Measurements from ENCODE around the gene COL6A3. TPM values are rescaled to one million over a fixed set of nuclear protein-coding genes. Genes with fewer than 3 reads are reported as not detected.

The COL6A3 gene
- polyA plus RNA-seq, 2 of the 4 experiments (the other 2 are of a cell fraction) = 0.10 to 0.28 TPM

DNA sequence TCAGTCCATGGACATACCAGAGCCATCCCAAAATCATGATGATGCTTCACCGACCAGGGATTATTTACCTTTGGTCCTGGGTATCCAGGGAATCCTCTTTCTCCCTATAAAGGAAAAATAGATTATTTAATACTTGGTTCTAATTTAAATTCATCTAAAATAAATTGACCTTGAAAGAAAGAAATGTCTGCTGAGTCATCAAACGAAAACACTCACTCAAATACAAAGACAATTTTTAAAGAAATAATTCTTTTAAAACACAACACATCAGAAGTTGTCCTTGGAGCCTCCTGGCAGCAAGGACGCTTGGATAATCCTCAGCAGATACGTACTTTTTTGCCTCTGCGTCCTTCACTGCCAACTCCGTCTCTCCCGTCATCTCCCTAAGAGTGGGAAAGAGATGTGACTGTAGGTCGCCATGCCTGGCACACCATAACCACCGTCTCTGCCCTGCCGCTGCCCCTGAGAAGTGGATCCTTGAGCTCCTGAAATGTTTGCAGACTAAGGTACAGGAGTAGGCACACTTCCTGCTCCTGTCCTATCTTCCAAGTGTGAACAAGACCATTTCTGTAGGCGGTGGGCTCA is 65.6 kb downstream of the COL6A3 start:
- peak; percentile 58 for TF ChIP-seq MAFK (IDR thresholded peaks at IDR 0.05; ENCODE audit: partially characterized antibody)
- no peak for TF ChIP-seq CHD4 (IDR thresholded peaks at IDR 0.05; ENCODE audit: borderline replicate concordance)
- POLR2A ChIA-PET = no interaction called here

DNA sequence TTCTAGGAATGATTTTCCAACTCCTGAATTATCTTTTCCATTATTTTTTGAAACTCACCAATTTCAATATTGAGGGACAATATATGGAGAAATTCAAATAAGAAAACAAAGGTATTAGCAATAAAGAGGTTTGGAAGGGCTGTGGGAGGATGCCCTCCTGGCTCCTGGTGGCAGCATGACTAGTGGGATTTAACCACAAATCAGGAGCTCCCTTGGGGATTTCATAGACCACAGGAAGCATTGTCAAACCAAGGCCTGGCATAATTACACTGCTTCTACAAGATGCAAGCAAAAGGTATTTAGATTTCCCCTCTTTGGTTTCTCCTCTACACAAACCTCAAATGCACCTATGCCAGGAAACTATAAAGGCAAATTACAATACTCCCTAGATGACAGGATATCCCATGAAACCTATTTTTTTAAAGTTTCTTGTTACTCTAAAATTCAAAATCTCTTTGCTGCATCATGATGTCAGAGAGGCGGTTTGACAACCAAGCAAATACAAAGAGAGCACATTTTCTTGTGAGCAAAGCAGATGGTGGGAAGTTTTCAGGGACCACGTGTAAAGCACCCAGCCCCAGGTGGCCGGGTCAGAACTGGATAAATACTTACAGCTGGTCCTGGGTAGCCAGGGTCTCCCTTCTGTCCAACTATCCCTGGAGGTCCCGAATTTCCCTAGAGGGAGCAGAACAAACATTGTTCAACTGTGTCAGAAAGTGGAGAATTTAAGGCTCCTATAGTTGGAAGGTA is 67.9 kb downstream of the COL6A3 start:
- CTCF ChIA-PET = interaction anchor here (0.6 to 1.6 kb wide), 3 partner anchors 9 to 399 kb away, joined by 3 to 4 read pairs (median 3); no protein-coding TSS in a partner anchor
- H3K4me3 ChIP-seq = no peak overlapping the region
- H3K27ac ChIP-seq = no peak overlapping the region
- no peaks in the 10 kb centered on the region for H3K9me3 ChIP-seq
- no peak for FAIRE-seq
- no peak for TF ChIP-seq EHF (CRISPR knock-in tag; IDR thresholded peaks at IDR 0.05)
- TF ChIP-seq, protein P1, sequence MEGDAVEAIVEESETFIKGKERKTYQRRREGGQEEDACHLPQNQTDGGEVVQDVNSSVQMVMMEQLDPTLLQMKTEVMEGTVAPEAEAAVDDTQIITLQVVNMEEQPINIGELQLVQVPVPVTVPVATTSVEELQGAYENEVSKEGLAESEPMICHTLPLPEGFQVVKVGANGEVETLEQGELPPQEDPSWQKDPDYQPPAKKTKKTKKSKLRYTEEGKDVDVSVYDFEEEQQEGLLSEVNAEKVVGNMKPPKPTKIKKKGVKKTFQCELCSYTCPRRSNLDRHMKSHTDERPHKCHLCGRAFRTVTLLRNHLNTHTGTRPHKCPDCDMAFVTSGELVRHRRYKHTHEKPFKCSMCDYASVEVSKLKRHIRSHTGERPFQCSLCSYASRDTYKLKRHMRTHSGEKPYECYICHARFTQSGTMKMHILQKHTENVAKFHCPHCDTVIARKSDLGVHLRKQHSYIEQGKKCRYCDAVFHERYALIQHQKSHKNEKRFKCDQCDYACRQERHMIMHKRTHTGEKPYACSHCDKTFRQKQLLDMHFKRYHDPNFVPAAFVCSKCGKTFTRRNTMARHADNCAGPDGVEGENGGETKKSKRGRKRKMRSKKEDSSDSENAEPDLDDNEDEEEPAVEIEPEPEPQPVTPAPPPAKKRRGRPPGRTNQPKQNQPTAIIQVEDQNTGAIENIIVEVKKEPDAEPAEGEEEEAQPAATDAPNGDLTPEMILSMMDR (IDR thresholded peaks at IDR 0.05) = no peak
- no peak for TF ChIP-seq KDM5A (IDR thresholded peaks at IDR 0.05)
- TF ChIP-seq NPAS2 (CRISPR knock-in tag; IDR thresholded peaks at IDR 0.05; ENCODE audit: borderline replicate concordance) = no peak
- no peak for TF ChIP-seq NR3C1 (IDR thresholded peaks at IDR 0.05)
- TF ChIP-seq TFCP2L1 (CRISPR knock-in tag; IDR thresholded peaks at IDR 0.05) = no peak
- TF ChIP-seq, protein P2, sequence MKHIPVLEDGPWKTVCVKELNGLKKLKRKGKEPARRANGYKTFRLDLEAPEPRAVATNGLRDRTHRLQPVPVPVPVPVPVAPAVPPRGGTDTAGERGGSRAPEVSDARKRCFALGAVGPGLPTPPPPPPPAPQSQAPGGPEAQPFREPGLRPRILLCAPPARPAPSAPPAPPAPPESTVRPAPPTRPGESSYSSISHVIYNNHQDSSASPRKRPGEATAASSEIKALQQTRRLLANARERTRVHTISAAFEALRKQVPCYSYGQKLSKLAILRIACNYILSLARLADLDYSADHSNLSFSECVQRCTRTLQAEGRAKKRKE (CRISPR knock-in tag; IDR thresholded peaks at IDR 0.05; ENCODE audit: low read depth) = no peak
- TF ChIP-seq, protein P3, sequence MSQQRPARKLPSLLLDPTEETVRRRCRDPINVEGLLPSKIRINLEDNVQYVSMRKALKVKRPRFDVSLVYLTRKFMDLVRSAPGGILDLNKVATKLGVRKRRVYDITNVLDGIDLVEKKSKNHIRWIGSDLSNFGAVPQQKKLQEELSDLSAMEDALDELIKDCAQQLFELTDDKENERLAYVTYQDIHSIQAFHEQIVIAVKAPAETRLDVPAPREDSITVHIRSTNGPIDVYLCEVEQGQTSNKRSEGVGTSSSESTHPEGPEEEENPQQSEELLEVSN (IDR thresholded peaks at IDR 0.05; ENCODE audit: borderline replicate concordance, low read depth) = no peak
- no peak for TF ChIP-seq TP53 (CRISPR knock-in tag; IDR thresholded peaks at IDR 0.05)
- no peak for TF ChIP-seq HOXA7 (CRISPR knock-in tag; IDR thresholded peaks at IDR 0.05)
- TF ChIP-seq PHF8 (IDR thresholded peaks at IDR 0.05; ENCODE audit: borderline replicate concordance, low read depth) = no peak
- TF ChIP-seq, protein P4, sequence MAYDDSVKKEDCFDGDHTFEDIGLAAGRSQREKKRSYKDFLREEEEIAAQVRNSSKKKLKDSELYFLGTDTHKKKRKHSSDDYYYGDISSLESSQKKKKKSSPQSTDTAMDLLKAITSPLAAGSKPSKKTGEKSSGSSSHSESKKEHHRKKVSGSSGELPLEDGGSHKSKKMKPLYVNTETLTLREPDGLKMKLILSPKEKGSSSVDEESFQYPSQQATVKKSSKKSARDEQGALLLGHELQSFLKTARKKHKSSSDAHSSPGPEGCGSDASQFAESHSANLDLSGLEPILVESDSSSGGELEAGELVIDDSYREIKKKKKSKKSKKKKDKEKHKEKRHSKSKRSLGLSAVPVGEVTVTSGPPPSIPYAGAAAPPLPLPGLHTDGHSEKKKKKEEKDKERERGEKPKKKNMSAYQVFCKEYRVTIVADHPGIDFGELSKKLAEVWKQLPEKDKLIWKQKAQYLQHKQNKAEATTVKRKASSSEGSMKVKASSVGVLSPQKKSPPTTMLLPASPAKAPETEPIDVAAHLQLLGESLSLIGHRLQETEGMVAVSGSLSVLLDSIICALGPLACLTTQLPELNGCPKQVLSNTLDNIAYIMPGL (CRISPR knock-in tag; IDR thresholded peaks at IDR 0.05; ENCODE audit: borderline replicate concordance) = no peak
- TF ChIP-seq HDAC2 (IDR thresholded peaks at IDR 0.05) = no peak
- TF ChIP-seq RARB (CRISPR knock-in tag; IDR thresholded peaks at IDR 0.05) = no peak
- no peak for TF ChIP-seq ZNF302 (CRISPR knock-in tag; IDR thresholded peaks at IDR 0.05)
- no peak for TF ChIP-seq ZFP36 (IDR thresholded peaks at IDR 0.05; ENCODE audit: borderline replicate concordance, partially characterized antibody)
- no peak for TF ChIP-seq CEBPB (IDR thresholded peaks at IDR 0.05)
- TF ChIP-seq, protein P5, sequence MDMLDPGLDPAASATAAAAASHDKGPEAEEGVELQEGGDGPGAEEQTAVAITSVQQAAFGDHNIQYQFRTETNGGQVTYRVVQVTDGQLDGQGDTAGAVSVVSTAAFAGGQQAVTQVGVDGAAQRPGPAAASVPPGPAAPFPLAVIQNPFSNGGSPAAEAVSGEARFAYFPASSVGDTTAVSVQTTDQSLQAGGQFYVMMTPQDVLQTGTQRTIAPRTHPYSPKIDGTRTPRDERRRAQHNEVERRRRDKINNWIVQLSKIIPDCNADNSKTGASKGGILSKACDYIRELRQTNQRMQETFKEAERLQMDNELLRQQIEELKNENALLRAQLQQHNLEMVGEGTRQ (IDR thresholded peaks at IDR 0.05) = no peak
- TF ChIP-seq RCOR1 (IDR thresholded peaks at IDR 0.05; ENCODE audit: low read depth, low read length) = no peak
- WGBS (ENCODE audit: missing lambda C conversion rate) = 33% methylated on average over 4 of the region's 4 CpGs
- POLR2A ChIA-PET = no interaction called here
- DNase-seq (ENCODE audit: low read depth in 1 of 2, low spot score in 1 of 2) = no peak
- no peaks in the 10 kb centered on the region for H3K4me1 ChIP-seq
- ATAC-seq = no peak
- H3K4me2 ChIP-seq = no peak overlapping the region

More for the DNA sequence above, 65.6 kb downstream of the COL6A3 start:
- WGBS (ENCODE audit: missing lambda C conversion rate) = 63% methylated on average over 11 of the region's 11 CpGs
- DNase-seq (ENCODE audit: low read depth in 1 of 2, low spot score in 1 of 2) = no peak
- no peak for ATAC-seq
- no peak for FAIRE-seq
- H3K4me3 ChIP-seq = no peak overlapping the region
- no peak overlapping the region for H3K4me2 ChIP-seq
- no peak overlapping the region for H3K27ac ChIP-seq
- CTCF ChIA-PET = interaction anchor here (1.5 kb wide), 1 partner anchor 30 kb away, joined by 5 read pairs; no protein-coding TSS in a partner anchor
- no peaks in the 10 kb centered on the region for H3K9me3 ChIP-seq
- H3K4me1 ChIP-seq = no peaks in the 10 kb centered on the region
